Neural cell (in vitro differentiated cells): ENCODE data around the gene BTBD16.

Source experiments
- CTCF ChIP-seq: fragments of 450-650 bp; IDR thresholded peaks from 2 replicates; pipeline ENCODE4 v1.5.1; 2014; ENCODE audit warnings: antibody characterized with exemption, mild to moderate bottlenecking, moderate library complexity; ENCODE audit not compliant: poor library complexity, severe bottlenecking
- EP300 ChIP-seq: fragments of 450-650 bp; conservative IDR thresholded peaks from 2 replicates; pipeline ENCODE4 v1.6.1; 2014; ENCODE audit warnings: antibody characterized with exemption, mild to moderate bottlenecking, moderate library complexity; ENCODE audit not compliant: poor library complexity, severe bottlenecking
- EZH2 ChIP-seq: fragments of 200-600, 300-800 bp; shearing (Covaris generic), sonication (generic); IDR thresholded peaks from 2 replicates; pipeline ENCODE4 v1.6.1; 2014; ENCODE audit warnings: antibody characterized with exemption, low read length, borderline replicate concordance, mild to moderate bottlenecking; ENCODE audit not compliant: insufficient read depth, poor library complexity, severe bottlenecking
- MXI1 ChIP-seq: fragments of 450-650 bp; conservative IDR thresholded peaks from 2 replicates; pipeline ENCODE4 v1.6.1; 2014; ENCODE audit warnings: antibody characterized with exemption, mild to moderate bottlenecking; ENCODE audit not compliant: poor library complexity, severe bottlenecking
- POLR2AphosphoS5 ChIP-seq: IDR thresholded peaks from 2 replicates; pipeline ENCODE4 v1.6.1; 2012
- TAF1 ChIP-seq: IDR thresholded peaks from 2 replicates; pipeline ENCODE4 v1.6.1; 2012; ENCODE audit warnings: low read depth

GRCh38 chr10:122239578-122240257, 31.4 kb upstream of the BTBD16 start:
- TF ChIP-seq CTCF (no peak), EP300 (no peak), TAF1 (no peak), POLR2AphosphoS5 (no peak), MXI1 (no peak), EZH2 (no peak)
